OCI-LY3 (cell line): ENCODE results near the gene ZNF467.

Experiments used
- H2AFZ ChIP-seq: fragments of 200-600, 300-600 bp; shearing (Covaris generic); 2 replicates; pipeline ENCODE4 v1.6.0; 2014; ENCODE audit warnings: antibody characterized with exemption, low read depth, low read length
- H3K27ac ChIP-seq: fragments of 200-600, 300-600 bp; sonication (generic); 2 replicates; pipeline ENCODE4 v1.5.1; 2014; ENCODE audit warnings: mild to moderate bottlenecking, low read length, moderate library complexity, mixed read lengths
- H3K27me3 ChIP-seq: fragments of 200-600, 300-600 bp; sonication (generic); 2 replicates; pipeline ENCODE4 v1.6.1; 2014; ENCODE audit warnings: low read depth, low read length, mixed read lengths
- H3K36me3 ChIP-seq: fragments of 200-600, 300-600 bp; sonication (generic); replicated peaks from 2 replicates; pipeline ENCODE3; 2014; ENCODE audit warnings: low read depth, low read length, mixed read lengths
- H3K4me1 ChIP-seq: fragments of 300-600, 200-600 bp; sonication (generic); 2 replicates; pipeline ENCODE4 v1.6.1; 2014; ENCODE audit warnings: low read length, mixed read lengths
- H3K4me2 ChIP-seq: fragments of 200-600, 300-600 bp; sonication (generic); 2 replicates; pipeline ENCODE4 v1.6.1; 2014; ENCODE audit warnings: low read length, mixed read lengths
- H3K4me3 ChIP-seq: fragments of 300-600, 200-600 bp; sonication (generic); 2 replicates; pipeline ENCODE4 v1.5.1; 2014; ENCODE audit warnings: antibody characterized with exemption, mild to moderate bottlenecking, low read length, moderate library complexity
- H3K79me2 ChIP-seq: fragments of 300-600, 200-600 bp; shearing (Covaris generic); 2 replicates; pipeline ENCODE4 v1.6.1; 2014; ENCODE audit warnings: mild to moderate bottlenecking, low read length, mixed read lengths
- H3K9ac ChIP-seq: fragments of 300-600, 200-600 bp; shearing (Covaris generic); 2 replicates; pipeline ENCODE4 v1.6.0; 2014; ENCODE audit warnings: mild to moderate bottlenecking, low read length, moderate library complexity
- H3K9me3 ChIP-seq: fragments of 200-600, 300-600 bp; shearing (Covaris generic); 2 replicates; pipeline ENCODE4 v1.6.1; 2014; ENCODE audit warnings: low read length, mixed read lengths; ENCODE audit not compliant: insufficient read depth
- H4K20me1 ChIP-seq: fragments of 200-600, 300-600 bp; sonication (generic); 2 replicates; pipeline ENCODE4 v1.6.1; 2016; ENCODE audit warnings: low read length, mixed read lengths; ENCODE audit not compliant: insufficient read depth
- CTCF ChIP-seq: fragments of 200-600, 300-600 bp; sonication (generic); IDR thresholded peaks from 2 replicates; pipeline ENCODE4 v1.5.1; 2014; ENCODE audit warnings: antibody characterized with exemption, low read length, low read depth
- EZH2phosphoT487 ChIP-seq: fragments of 200-600 bp; shearing (Covaris generic); IDR thresholded peaks from 2 replicates; pipeline ENCODE4 v1.6.1; 2018; ENCODE audit warnings: antibody characterized with exemption, mixed run types, low read depth

The ZNF467 gene

GRCh38 chr7:149779502-149779805, 6.1 kb upstream of the ZNF467 start:
- no peaks in the 10 kb centered on the region for H3K9me3 ChIP-seq
- no peaks in the 10 kb centered on the region for H4K20me1 ChIP-seq
- peaks cover 8% of the 10 kb centered on the region for H3K4me1 ChIP-seq
- no peak overlapping the region for H3K4me2 ChIP-seq
- no peaks in the 10 kb centered on the region for H3K79me2 ChIP-seq
- no peak overlapping the region for H2AFZ ChIP-seq
- peaks cover 47% of the 10 kb centered on the region for H3K27me3 ChIP-seq
- H3K4me3 ChIP-seq = no peak overlapping the region
- no peaks in the 10 kb centered on the region for H3K36me3 ChIP-seq
- TF ChIP-seq EZH2phosphoT487 (no peak), CTCF (no peak)
- no peak overlapping the region for H3K9ac ChIP-seq
- no peak overlapping the region for H3K27ac ChIP-seq

GRCh38 chr7:149778696-149779501, 5.5 kb upstream of the ZNF467 start:
- no peaks in the 10 kb centered on the region for H3K36me3 ChIP-seq
- no peaks in the 10 kb centered on the region for H4K20me1 ChIP-seq
- H3K9me3 ChIP-seq = no peaks in the 10 kb centered on the region
- no peak overlapping the region for H3K4me3 ChIP-seq
- H3K27me3 ChIP-seq = peaks cover 52% of the 10 kb centered on the region
- H2AFZ ChIP-seq = no peak overlapping the region
- H3K27ac ChIP-seq = no peak overlapping the region
- no peaks in the 10 kb centered on the region for H3K79me2 ChIP-seq
- TF ChIP-seq EZH2phosphoT487 (no peak), CTCF (no peak)
- H3K4me2 ChIP-seq = no peak overlapping the region
- no peak overlapping the region for H3K9ac ChIP-seq
- peaks cover 13% of the 10 kb centered on the region for H3K4me1 ChIP-seq

GRCh38 chr7:149778327-149778637, 4.9 kb upstream of the ZNF467 start:
- no peak overlapping the region for H3K9ac ChIP-seq
- no peaks in the 10 kb centered on the region for H4K20me1 ChIP-seq
- peaks cover 56% of the 10 kb centered on the region for H3K27me3 ChIP-seq
- no peaks in the 10 kb centered on the region for H3K36me3 ChIP-seq
- no peak overlapping the region for H3K4me3 ChIP-seq
- H3K9me3 ChIP-seq = no peaks in the 10 kb centered on the region
- H2AFZ ChIP-seq = no peak overlapping the region
- peaks cover 15% of the 10 kb centered on the region for H3K4me1 ChIP-seq
- no peak overlapping the region for H3K27ac ChIP-seq
- H3K79me2 ChIP-seq = no peaks in the 10 kb centered on the region
- no peak overlapping the region for H3K4me2 ChIP-seq
- TF ChIP-seq CTCF = no peak
- TF ChIP-seq EZH2phosphoT487 = no peak

- Histone ChIP-seq H3K4me2 (no peak overlapping the region), H3K9me3 (no peaks in the 10 kb centered on the region), H3K27me3 (peaks cover 60% of the 10 kb centered on the region), H3K27ac (no peak overlapping the region), H3K4me3 (no peak overlapping the region), H3K4me1 (peaks cover 15% of the 10 kb centered on the region), H3K36me3 (no peaks in the 10 kb centered on the region), H2AFZ (no peak overlapping the region), H3K79me2 (no peaks in the 10 kb centered on the region), H3K9ac (no peak overlapping the region), H4K20me1 (no peaks in the 10 kb centered on the region)
- TF ChIP-seq EZH2phosphoT487 = no peak
- no peak for TF ChIP-seq CTCF
Observed at GRCh38 chr7:149777551-149778326, 4.4 kb upstream of the ZNF467 start.
